Small intestine (tissue), 7 donors: Measurements from ENCODE around the gene MYL9. TPM values are rescaled to one million over a fixed set of nuclear protein-coding genes. Genes with fewer than 3 reads are reported as not detected.
A peak's percentile ranks its signal among the peaks of the same experiment; 100 is the strongest.

Experiments
- DNase-seq, 2 donors: peaks; one replicate each; pipeline versions ENCODE4 v3.0.0 to v3.0.0-alpha.2; 2013
- FAIRE-seq: peaks from 2 replicates; lab custom pipeline; 2012; peaks lifted over from hg19 to GRCh38; lab: Jason Lieb, UNC
- H3K27ac ChIP-seq, 3 donors: one replicate each; pipeline ENCODE4 v1.5.1; 2013; ENCODE audit warnings: low read length in 2 of 3, mild to moderate bottlenecking in 2 of 3, control low read depth in 1 of 3, inconsistent platforms in 1 of 3, low read depth in 1 of 3, moderate library complexity in 1 of 3
- H3K27me3 ChIP-seq, 3 donors: one replicate each; pipeline ENCODE4 v1.6.1; 2013; ENCODE audit warnings: low read length in 3 of 3, inconsistent platforms in 1 of 3; ENCODE audit not compliant: control insufficient read depth in 3 of 3, insufficient read depth in 3 of 3
- H3K36me3 ChIP-seq, 3 donors: one replicate each; pipeline ENCODE4 v1.6.1; 2013; ENCODE audit warnings: low read length in 3 of 3, inconsistent platforms in 1 of 3, low read depth in 1 of 3, mild to moderate bottlenecking in 1 of 3, moderate library complexity in 1 of 3; ENCODE audit not compliant: control insufficient read depth in 3 of 3, insufficient read depth in 2 of 3
- H3K4me1 ChIP-seq, 3 donors: one replicate each; pipeline ENCODE4 v1.6.1; 2013; ENCODE audit warnings: low read length in 2 of 3, inconsistent platforms in 1 of 3, low read depth in 1 of 3, mild to moderate bottlenecking in 1 of 3, moderate library complexity in 1 of 3; ENCODE audit not compliant: control insufficient read depth in 3 of 3, insufficient read depth in 2 of 3
- H3K4me3 ChIP-seq, 3 donors: one replicate each; pipeline ENCODE4 v1.5.1; 2013; ENCODE audit warnings: low read length in 3 of 3, control low read depth in 1 of 3, inconsistent platforms in 1 of 3, low read depth in 1 of 3, mild to moderate bottlenecking in 1 of 3, moderate library complexity in 1 of 3
- H3K9me3 ChIP-seq, 2 donors: one replicate each; pipeline ENCODE4 v1.6.1; 2013; ENCODE audit warnings: low read depth in 1 of 2, low read length in 1 of 2; ENCODE audit not compliant: control insufficient read depth in 2 of 2, insufficient read depth in 1 of 2
- WGBS, 3 donors: extraction: QIAGEN DNeasy Blood & Tissue Kit; methylation state at CpG; one replicate each; pipeline ENCODE4 v1.1.7; 2013; 5-methylcytosine and 5-hydroxymethylcytosine counted together
- polyA plus RNA-seq, 4 donors: library from polyadenylated mRNA; stranded (reverse) in 3 of 4; unstranded in 1 of 4; fragments of 200-250 nt in 3 of 4; fragments of 120-200 nt in 1 of 4; gene quantifications; one replicate each; pipeline versions ENCODE4 v1.2.1 to v1.2.3, GENCODE V29; 2013
- donor health status: healthy with polysubstance abuse.
- donor health status: control.
- donor health status: control.
- donor health status: Bipolar disorder and iron deficiency.
- donor health status: healthy.

MYL9 gene
- polyA plus RNA-seq, 4 donors, result 7.4 to 279 (median 62.9) TPM

- Histone ChIP-seq H3K36me3 (peaks cover 0 to 55% (median 0%) of the 10 kb centered on the region in 3 donors), H3K27me3 (no peaks in the 10 kb centered on the region), H3K9me3 (no peaks in the 10 kb centered on the region), H3K4me3 (no peak overlapping the region), H3K4me1 (peaks cover 0 to 5% (median 0%) of the 10 kb centered on the region in 3 donors), H3K27ac (no peak overlapping the region)
- 84 to 89% (median 86%) methylated on average over 23 of the region's 23 CpGs for WGBS, 3 donors
- no peak for FAIRE-seq
- no peak for DNase-seq
Measured at GRCh38 chr20:36548704-36549627, 7.6 kb downstream of the MYL9 start.

GRCh38 chr20:36549628-36549941 is 8.3 kb downstream of the MYL9 start:
- Histone ChIP-seq H3K27ac (no peak overlapping the region), H3K4me1 (no peaks in the 10 kb centered on the region), H3K9me3 (no peaks in the 10 kb centered on the region), H3K27me3 (no peaks in the 10 kb centered on the region), H3K36me3 (peaks cover 0 to 49% (median 0%) of the 10 kb centered on the region in 3 donors), H3K4me3 (no peak overlapping the region)
- DNase-seq (no peak), FAIRE-seq (no peak)
- 91 to 93% (median 92%) methylated on average over 9 of the region's 9 CpGs for WGBS, 3 donors

- no peak for FAIRE-seq
- no peak overlapping the region for H3K4me3 ChIP-seq
- H3K27ac ChIP-seq, result no peak overlapping the region
- H3K9me3 ChIP-seq, result no peaks in the 10 kb centered on the region
- WGBS, 3 donors, result 82 to 86% (median 85%) methylated on average over 14 to 16 of the region's 16 CpGs
- peaks cover 0 to 43% (median 0%) of the 10 kb centered on the region in 3 donors for H3K36me3 ChIP-seq
- no peak for DNase-seq
- no peaks in the 10 kb centered on the region for H3K27me3 ChIP-seq
- no peaks in the 10 kb centered on the region for H3K4me1 ChIP-seq
Measured at GRCh38 chr20:36549942-36550789, 8.8 kb downstream of the MYL9 start.

- 74 to 85% (median 79%) methylated on average over 14 to 15 of the region's 15 CpGs for WGBS, 3 donors
- Histone ChIP-seq H3K27me3 (no peaks in the 10 kb centered on the region), H3K4me1 (no peaks in the 10 kb centered on the region), H3K9me3 (no peaks in the 10 kb centered on the region), H3K27ac (no peak overlapping the region), H3K4me3 (no peak overlapping the region), H3K36me3 (peaks cover 0 to 40% (median 0%) of the 10 kb centered on the region in 3 donors)
- FAIRE-seq (no peak), DNase-seq (no peak)
Measured at GRCh38 chr20:36550790-36551299, 9.5 kb downstream of the MYL9 start.

- H3K4me3 ChIP-seq, result no peak overlapping the region
- H3K27ac ChIP-seq, result no peak overlapping the region
- H3K36me3 ChIP-seq, result no peaks in the 10 kb centered on the region
- H3K4me1 ChIP-seq, result peaks cover 0 to 2% (median 0%) of the 10 kb centered on the region in 3 donors
- H3K27me3 ChIP-seq, result no peaks in the 10 kb centered on the region
- FAIRE-seq (no peak), DNase-seq (no peak)
- no peaks in the 10 kb centered on the region for H3K9me3 ChIP-seq
- WGBS, 3 donors, result 91 to 93% (median 93%) methylated on average over 2 of the region's 2 CpGs
Measured at GRCh38 chr20:36555248-36555647, 13.9 kb downstream of the MYL9 start.

- peaks cover 0 to 15% (median 0%) of the 10 kb centered on the region in 3 donors for H3K4me1 ChIP-seq
- WGBS, 3 donors, result 76 to 92% (median 90%) methylated on average over 2 of the region's 2 CpGs
- FAIRE-seq, result no peak
- DNase-seq, result no peak
- no peak overlapping the region for H3K4me3 ChIP-seq
- H3K9me3 ChIP-seq, result peaks cover 0 to 23% of the 10 kb centered on the region in 2 donors
- peaks cover 0 to 6% (median 0%) of the 10 kb centered on the region in 3 donors for H3K36me3 ChIP-seq
- H3K27ac ChIP-seq, result peak overlapping the region in 1 of 3 donors; percentile 75
- no peaks in the 10 kb centered on the region for H3K27me3 ChIP-seq
Measured at GRCh38 chr20:36562724-36563123, 21.4 kb downstream of the MYL9 start.

- peaks cover 0 to 23% of the 10 kb centered on the region in 2 donors for H3K9me3 ChIP-seq
- WGBS, 3 donors, result 35 to 63% (median 48%) methylated on average over 1 of the region's 1 CpG
- no peaks in the 10 kb centered on the region for H3K27me3 ChIP-seq
- peak overlapping the region in 1 of 3 donors; percentile 75 for H3K27ac ChIP-seq
- H3K36me3 ChIP-seq, result peaks cover 0 to 6% (median 0%) of the 10 kb centered on the region in 3 donors
- H3K4me3 ChIP-seq, result no peak overlapping the region
- peak; percentile 46 to 88 for DNase-seq
- no peak for FAIRE-seq
- H3K4me1 ChIP-seq, result peaks cover 0 to 15% (median 0%) of the 10 kb centered on the region in 3 donors
Measured at GRCh38 chr20:36563374-36563773, 22.1 kb downstream of the MYL9 start.
